Lung (tissue), 12 donors: ENCODE measurements around the gene AHNAK. TPM values are rescaled to one million over a fixed set of nuclear protein-coding genes. Genes with fewer than 3 reads are reported as not detected.
A peak's percentile ranks its signal among the peaks of the same experiment; 100 is the strongest.

Experiments
- ATAC-seq: fragments of 200-7000 bp; cut with Tn5 transposase; one replicate; pipeline ENCODE4 v1.9.1; 2020; ENCODE audit warnings: moderate number of reproducible peaks; ENCODE audit not compliant: insufficient read depth, low FRiP score
- DNase-seq, 3 donors: peaks; one replicate each; pipeline ENCODE4 v3.0.0-alpha.2; 2013 to 2017
- H3K27ac ChIP-seq, 2 donors: one replicate each; pipeline ENCODE4 v1.5.1; 2013; ENCODE audit warnings: mild to moderate bottlenecking in 2 of 2, moderate library complexity in 2 of 2, control low read depth in 1 of 2, inconsistent platforms in 1 of 2, low read depth in 1 of 2, low read length in 1 of 2
- H3K27me3 ChIP-seq, 3 donors: one replicate each; pipeline ENCODE4 v1.5.1; 2013; ENCODE audit warnings: low read length in 2 of 3; ENCODE audit not compliant: control insufficient read depth in 3 of 3, insufficient read depth in 3 of 3
- H3K36me3 ChIP-seq, 4 donors: one replicate each; pipeline ENCODE4 v1.5.1; 2013; ENCODE audit warnings: low read length in 4 of 4, mild to moderate bottlenecking in 1 of 4, moderate library complexity in 1 of 4; ENCODE audit not compliant: control insufficient read depth in 4 of 4, insufficient read depth in 4 of 4
- H3K4me1 ChIP-seq, 5 donors: one replicate each; pipeline ENCODE4 v1.5.1; 2013; ENCODE audit warnings: low read length in 5 of 5, mild to moderate bottlenecking in 2 of 5, moderate library complexity in 1 of 5; ENCODE audit not compliant: control insufficient read depth in 5 of 5, insufficient read depth in 5 of 5
- H3K4me3 ChIP-seq: one replicate; pipeline ENCODE4 v1.5.1; 2013; ENCODE audit warnings: mild to moderate bottlenecking, control low read depth, moderate library complexity
- H3K9ac ChIP-seq, 2 donors: one replicate each; pipeline ENCODE4 v1.5.1; 2013; ENCODE audit warnings: low read length in 2 of 2, control low read depth in 1 of 2; ENCODE audit not compliant: insufficient read depth in 1 of 2
- H3K9me3 ChIP-seq, 4 donors: one replicate each; pipeline ENCODE4 v1.5.1; 2013; ENCODE audit warnings: low read length in 3 of 4, mild to moderate bottlenecking in 1 of 4, moderate library complexity in 1 of 4; ENCODE audit not compliant: control insufficient read depth in 4 of 4, insufficient read depth in 3 of 4
- WGBS, 2 donors: extraction: QIAGEN DNeasy Blood & Tissue Kit; methylation state at CpG; one replicate each; pipeline ENCODE4 v1.1.7; 2013; 5-methylcytosine and 5-hydroxymethylcytosine counted together
- polyA plus RNA-seq, 2 donors: library from polyadenylated mRNA; stranded (reverse); fragments of 200-250 nt; gene quantifications; one replicate each; pipeline ENCODE4 v1.2.1, GENCODE V29; 2013
- total RNA-seq, 2 donors: library from RNA; depleted of rRNA in 1 of 2; stranded (reverse); fragments of >200 nt in 1 of 2; gene quantifications; one replicate each; pipeline ENCODE4 v1.2.1, GENCODE V29; 2014 to 2021
- TF ChIP-seq, protein P1 (sequence below): IDR thresholded peaks from 2 replicates; pipeline ENCODE4 v1.5.1; 2012; ENCODE audit warnings: mild to moderate bottlenecking; ENCODE audit errors: control extremely low read depth, extremely low read depth
- donor health status: control.
- donor health status: control.
- donor health status: Bipolar disorder and iron deficiency.
- donor health status: healthy.
- donor health status: DM: yes; HTN: yes; CAD: no.

Gene AHNAK
- total and polyA plus RNA-seq, 4 donors: 66.5 to 707 (median 238) TPM

DNA sequence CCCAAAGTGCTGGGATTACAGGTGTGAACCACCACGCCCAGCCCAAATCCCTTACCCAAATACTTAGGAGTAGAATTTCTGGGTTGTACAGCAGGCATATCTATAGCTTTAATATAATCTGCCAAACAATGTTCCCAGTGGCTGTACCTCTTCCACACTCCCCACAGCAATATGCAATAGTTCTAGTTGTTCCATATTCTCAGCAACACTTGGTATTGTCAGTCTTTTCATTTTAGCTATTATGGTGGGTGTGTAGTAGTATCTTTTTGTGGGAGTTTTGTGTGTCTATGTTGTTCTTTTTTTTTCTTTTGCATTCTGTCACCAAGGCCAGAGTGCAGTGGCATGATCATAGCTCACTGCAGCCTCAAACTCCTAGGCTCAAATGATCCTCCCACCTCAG lies 109.0 kb downstream of the AHNAK start:
- TF ChIP-seq, protein P1, sequence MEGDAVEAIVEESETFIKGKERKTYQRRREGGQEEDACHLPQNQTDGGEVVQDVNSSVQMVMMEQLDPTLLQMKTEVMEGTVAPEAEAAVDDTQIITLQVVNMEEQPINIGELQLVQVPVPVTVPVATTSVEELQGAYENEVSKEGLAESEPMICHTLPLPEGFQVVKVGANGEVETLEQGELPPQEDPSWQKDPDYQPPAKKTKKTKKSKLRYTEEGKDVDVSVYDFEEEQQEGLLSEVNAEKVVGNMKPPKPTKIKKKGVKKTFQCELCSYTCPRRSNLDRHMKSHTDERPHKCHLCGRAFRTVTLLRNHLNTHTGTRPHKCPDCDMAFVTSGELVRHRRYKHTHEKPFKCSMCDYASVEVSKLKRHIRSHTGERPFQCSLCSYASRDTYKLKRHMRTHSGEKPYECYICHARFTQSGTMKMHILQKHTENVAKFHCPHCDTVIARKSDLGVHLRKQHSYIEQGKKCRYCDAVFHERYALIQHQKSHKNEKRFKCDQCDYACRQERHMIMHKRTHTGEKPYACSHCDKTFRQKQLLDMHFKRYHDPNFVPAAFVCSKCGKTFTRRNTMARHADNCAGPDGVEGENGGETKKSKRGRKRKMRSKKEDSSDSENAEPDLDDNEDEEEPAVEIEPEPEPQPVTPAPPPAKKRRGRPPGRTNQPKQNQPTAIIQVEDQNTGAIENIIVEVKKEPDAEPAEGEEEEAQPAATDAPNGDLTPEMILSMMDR: no peak
- no peak overlapping the region for H3K4me3 ChIP-seq
- H3K27me3 ChIP-seq: no peaks in the 10 kb centered on the region
- H3K9me3 ChIP-seq: no peaks in the 10 kb centered on the region
- DNase-seq: no peak
- WGBS, 2 donors: 94 to 95% methylated on average over 1 of the region's 1 CpG
- no peak overlapping the region for H3K27ac ChIP-seq
- no peak for ATAC-seq
- no peaks in the 10 kb centered on the region for H3K36me3 ChIP-seq
- no peak overlapping the region for H3K9ac ChIP-seq
- H3K4me1 ChIP-seq: peaks cover 0 to 27% (median 8%) of the 10 kb centered on the region in 5 donors

DNA sequence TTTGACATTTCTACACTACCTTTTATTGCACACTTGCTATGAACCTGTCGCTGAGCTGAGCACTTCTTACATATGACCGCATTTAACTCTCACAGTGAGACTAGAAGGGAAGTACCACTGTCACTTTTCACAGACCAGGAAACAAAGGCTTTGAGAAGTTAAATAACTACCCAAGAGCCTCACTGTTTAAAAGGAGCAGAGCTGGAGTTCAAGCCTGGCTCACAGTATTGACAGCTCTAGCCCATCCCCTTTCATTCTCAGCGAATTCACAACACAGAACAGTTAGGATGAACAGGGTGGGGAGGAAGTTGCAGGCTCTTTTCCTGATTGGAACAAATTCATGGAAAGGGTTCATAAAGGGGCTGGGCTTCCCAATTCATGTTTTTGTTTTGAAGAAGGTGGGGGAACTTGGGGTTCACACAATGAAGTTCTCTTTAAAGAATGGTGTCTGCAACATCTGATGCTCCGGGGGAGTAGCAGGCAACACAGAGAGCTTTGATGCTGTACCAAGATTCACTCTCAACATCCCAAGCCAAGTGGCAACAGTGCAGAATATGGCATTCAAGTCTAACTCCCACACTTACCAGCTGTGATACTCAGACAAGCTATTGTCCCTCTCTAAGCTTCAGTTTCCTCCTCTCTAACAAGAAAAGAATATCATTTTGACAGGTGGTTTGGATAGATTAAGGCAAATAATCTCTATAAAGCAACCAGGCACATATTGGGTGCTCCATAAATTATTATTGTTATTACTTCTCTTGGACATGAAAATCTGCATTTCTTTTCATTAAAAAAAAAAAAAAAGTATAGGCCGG lies 110.6 kb downstream of the AHNAK start:
- Histone ChIP-seq H3K4me1 (peaks cover 0 to 30% (median 8%) of the 10 kb centered on the region in 5 donors), H3K4me3 (no peak overlapping the region), H3K36me3 (no peaks in the 10 kb centered on the region), H3K27me3 (no peaks in the 10 kb centered on the region), H3K9me3 (peaks cover 0 to under 1% (median 0%) of the 10 kb centered on the region in 4 donors), H3K27ac (peak overlapping the region in 1 of 2 donors; percentile 35), H3K9ac (no peak overlapping the region)
- no peak for DNase-seq
- TF ChIP-seq, protein P1: no peak
- 38 to 50% methylated on average over 5 of the region's 5 CpGs for whole genome bisulfite sequencing, 2 donors
- ATAC-seq: no peak

DNA sequence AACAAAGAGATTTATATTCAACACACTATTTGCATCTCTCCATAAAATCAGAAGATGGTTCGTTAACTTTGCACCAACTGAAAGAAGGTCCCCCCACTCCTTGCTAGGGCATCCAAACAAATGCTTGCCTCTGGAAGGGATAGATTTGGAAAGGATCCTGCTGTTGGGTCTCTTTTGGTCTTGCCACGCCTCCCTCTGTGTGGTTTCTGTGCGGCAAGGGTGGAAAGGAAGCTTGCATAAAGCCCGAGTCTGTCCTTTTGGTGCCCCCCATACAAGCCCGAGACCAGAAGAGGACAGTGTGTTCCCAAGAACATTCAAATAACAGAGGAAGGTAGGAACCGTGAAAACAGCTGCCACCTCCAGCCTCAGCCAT lies 112.7 kb downstream of the AHNAK start:
- peak; percentile 15 for ATAC-seq

More for the DNA sequence above, 112.7 kb downstream of the AHNAK start:
- Histone ChIP-seq H3K9me3 (peaks cover 0 to 2% (median 0%) of the 10 kb centered on the region in 4 donors), H3K27ac (peak overlapping the region; percentile 11 to 23), H3K4me1 (peaks cover 0 to 24% (median 3%) of the 10 kb centered on the region in 5 donors), H3K36me3 (no peaks in the 10 kb centered on the region), H3K4me3 (no peak overlapping the region), H3K27me3 (no peaks in the 10 kb centered on the region), H3K9ac (no peak overlapping the region)
- WGBS, 2 donors: 12 to 45% methylated on average over 6 of the region's 6 CpGs
- peak in 1 of 3 donors; percentile 55 for DNase-seq
- TF ChIP-seq, protein P1: no peak
